ENCODE results near the gene RTL9.

- TF ChIP-seq EZH2phosphoT487 (IDR thresholded peaks at IDR 0.05; ENCODE audit: insufficient read depth, low read depth) (no peak), EZH2 (IDR thresholded peaks at IDR 0.05; ENCODE audit: insufficient read depth, poor library complexity, severe bottlenecking) (no peak)
Observed at GRCh38 chrX:110322603-110323002, 36.0 kb upstream of the RTL9 start.

Measured in GM23248 (cell line).